Caco-2 (cell line): ENCODE data around the gene ELFN1. TPM values are rescaled to one million over a fixed set of nuclear protein-coding genes. Genes with fewer than 3 reads are reported as not detected.

Experiments used
- BruUV-seq: library from RNA; stranded (reverse); fragments of 400-500 nt; replicated peaks from 2 replicates; lab custom pipeline; 2021; lab: Mats Ljungman, UMichigan
- CTCF ChIA-PET: fragments of 300-600 bp; sonication (Branson Sonifier 250); formaldehyde crosslinking; loops from one replicate; lab custom pipeline; 2022; ENCODE audit warnings: antibody characterized with exemption; lab: Charles Lee
- POLR2A ChIA-PET: fragments of 300-600 bp; sonication (Branson Sonifier 250); formaldehyde crosslinking; loops from one replicate; lab custom pipeline; 2022; ENCODE audit warnings: antibody characterized with exemption; lab: Charles Lee
- DNase-seq, 2 experiments: peaks; one replicate each; pipeline versions ENCODE4 v3.0.0 to v3.0.0-alpha.2; 2020 to 2022
- H3K27me3 ChIP-seq: replicated peaks from 2 replicates; pipeline ENCODE4 v1.6.0; 2011; ENCODE audit warnings: low read length; ENCODE audit not compliant: control insufficient read depth, insufficient read depth
- H3K36me3 ChIP-seq: 2 replicates; pipeline ENCODE4 v1.5.1; 2011; ENCODE audit warnings: low read length; ENCODE audit not compliant: control insufficient read depth, insufficient read depth
- H3K4me1 ChIP-seq: fragments of 250-450 bp; sonication (Bioruptor Pico); 2 replicates; pipeline ENCODE4 v1.5.1; 2020; ENCODE audit warnings: mild to moderate bottlenecking
- H3K4me3 ChIP-seq: 2 replicates; pipeline ENCODE4 v1.5.1; 2011; ENCODE audit warnings: low read depth, mild to moderate bottlenecking, control low read depth, low read length
- H3K9me3 ChIP-seq: fragments of 250-450 bp; sonication (Bioruptor Pico); 2 replicates; pipeline ENCODE4 v1.5.1; 2020; ENCODE audit warnings: mild to moderate bottlenecking, moderate library complexity
- H3K27ac Mint-ChIP-seq: one replicate; pipeline ENCODE4 v1.8.0; 2022; ENCODE audit warnings: mixed read lengths; ENCODE audit not compliant: unreplicated experiment
- H3K27me3 Mint-ChIP-seq: one replicate; pipeline ENCODE4 v1.8.0; 2022; ENCODE audit warnings: mixed read lengths; ENCODE audit not compliant: insufficient read depth, unreplicated experiment
- H3K36me3 Mint-ChIP-seq: one replicate; pipeline ENCODE4 v1.8.0; 2022; ENCODE audit warnings: mild to moderate bottlenecking, mixed read lengths; ENCODE audit not compliant: insufficient read depth, unreplicated experiment
- H3K4me1 Mint-ChIP-seq: one replicate; pipeline ENCODE4 v1.8.0; 2022; ENCODE audit warnings: low read depth, mixed read lengths; ENCODE audit not compliant: unreplicated experiment
- H3K4me3 Mint-ChIP-seq: one replicate; pipeline ENCODE4 v1.8.0; 2022; ENCODE audit warnings: mild to moderate bottlenecking, moderate library complexity, mixed read lengths; ENCODE audit not compliant: unreplicated experiment
- H3K9me3 Mint-ChIP-seq: one replicate; pipeline ENCODE4 v1.8.0; 2022; ENCODE audit warnings: mixed read lengths; ENCODE audit not compliant: unreplicated experiment
- CTCF ChIP-seq, 2 experiments: fragments of 200-600 bp in 1 of 2; IDR thresholded peaks; 1 replicate in 1 of 2; 2 replicates in 1 of 2; pipeline versions ENCODE4 v1.5.1 to v1.8.0; 2011 to 2022; ENCODE audit warnings: antibody characterized with exemption in 1 of 2, control low read depth in 1 of 2, inconsistent platforms in 1 of 2, low read depth in 1 of 2, low read length in 1 of 2, mild to moderate bottlenecking in 1 of 2, moderate library complexity in 1 of 2; ENCODE audit not compliant: insufficient read depth in 1 of 2, severe bottlenecking in 1 of 2, unreplicated experiment in 1 of 2
- intact Hi-C: fragments of 100-400 bp; cut with micrococcal nuclease; formaldehyde crosslinking; loops from one replicate; pipeline ENCODE4 v1.10.0; 2022; ENCODE audit not compliant: unreplicated experiment
- total RNA-seq: library from RNA; stranded (reverse); gene quantifications from 2 replicates; pipeline ENCODE4 v1.2.3, GENCODE V29; 2022

The ELFN1 gene
- total RNA-seq, 1 experiment from 2014 or later = 2.3 TPM

- Histone ChIP-seq H3K4me3 (no peak overlapping the region), H3K4me1 (no peaks in the 10 kb centered on the region), H3K36me3 (no peaks in the 10 kb centered on the region), H3K27me3 (no peaks in the 10 kb centered on the region), H3K9me3 (0 out of 2 replicates have a peak, but pooled peaks cover 6% of the 10 kb centered on the region)
- intact Hi-C loops = no loop called here
- POLR2A ChIA-PET = no interaction called here
- no peak for TF ChIP-seq CTCF (IDR thresholded peaks at IDR 0.05; ENCODE audit: insufficient read depth in 1 of 2, low read depth in 1 of 2, low read length in 1 of 2, severe bottlenecking in 1 of 2, unreplicated experiment in 1 of 2)
- Mint-ChIP-seq H3K27ac (no peak overlapping the region), H3K36me3 (no peaks in the 10 kb centered on the region), H3K27me3 (peaks cover 10% of the 10 kb centered on the region), H3K4me1 (no peaks in the 10 kb centered on the region), H3K9me3 (peaks cover 7% of the 10 kb centered on the region), H3K4me3 (no peak overlapping the region)
- no peak for DNase-seq
- BruUV-seq = no TSS peak
- CTCF ChIA-PET = interaction anchor here (0.7 kb wide), 1 partner anchor 50 kb away, joined by 5 read pairs; no protein-coding TSS in a partner anchor
These were observed 37.6 kb upstream of the ELFN1 start for GRCh38 chr7:1632506-1632905.

GRCh38 chr7:1632916-1633785, 36.9 kb upstream of the ELFN1 start:
- intact Hi-C loops = no loop called here
- CTCF ChIA-PET = no interaction called here
- Mint-ChIP-seq H3K4me1 (no peaks in the 10 kb centered on the region), H3K36me3 (no peaks in the 10 kb centered on the region), H3K4me3 (no peak overlapping the region), H3K27ac (no peak overlapping the region), H3K9me3 (peaks cover 7% of the 10 kb centered on the region), H3K27me3 (peaks cover 10% of the 10 kb centered on the region)
- H3K4me1 ChIP-seq = no peaks in the 10 kb centered on the region
- POLR2A ChIA-PET = no interaction called here
- no peaks in the 10 kb centered on the region for H3K36me3 ChIP-seq
- no peak for DNase-seq
- BruUV-seq = no TSS peak
- no peak for TF ChIP-seq CTCF (IDR thresholded peaks at IDR 0.05; ENCODE audit: insufficient read depth in 1 of 2, low read depth in 1 of 2, low read length in 1 of 2, severe bottlenecking in 1 of 2, unreplicated experiment in 1 of 2)
- no peaks in the 10 kb centered on the region for H3K27me3 ChIP-seq
- 0 out of 2 replicates have a peak, but pooled peaks cover 6% of the 10 kb centered on the region for H3K9me3 ChIP-seq
- H3K4me3 ChIP-seq = no peak overlapping the region

GRCh38 chr7:1635401-1635800, 34.7 kb upstream of the ELFN1 start:
- DNase-seq = no peak

More at GRCh38 chr7:1635401-1635800, 34.7 kb upstream of the ELFN1 start:
- no peak for TF ChIP-seq CTCF (IDR thresholded peaks at IDR 0.05; ENCODE audit: insufficient read depth in 1 of 2, low read depth in 1 of 2, low read length in 1 of 2, severe bottlenecking in 1 of 2, unreplicated experiment in 1 of 2)
- CTCF ChIA-PET = no interaction called here
- Histone ChIP-seq H3K27me3 (no peaks in the 10 kb centered on the region), H3K9me3 (0 out of 2 replicates have a peak, but pooled peaks cover 6% of the 10 kb centered on the region), H3K36me3 (no peaks in the 10 kb centered on the region), H3K4me1 (no peaks in the 10 kb centered on the region), H3K4me3 (no peak overlapping the region)
- H3K4me1 Mint-ChIP-seq = no peaks in the 10 kb centered on the region
- no TSS peak for BruUV-seq
- no peaks in the 10 kb centered on the region for H3K36me3 Mint-ChIP-seq
- H3K9me3 Mint-ChIP-seq = peaks cover 7% of the 10 kb centered on the region
- POLR2A ChIA-PET = no interaction called here
- H3K27me3 Mint-ChIP-seq = peaks cover 10% of the 10 kb centered on the region
- intact Hi-C loops = no loop called here
- no peak overlapping the region for H3K27ac Mint-ChIP-seq
- no peak overlapping the region for H3K4me3 Mint-ChIP-seq
